ENCODE measurements around the gene TMEM11.

Gene TMEM11

GRCh38 chr17:21214015-21214776 lies at the start of gene TMEM11:
Gene TMEM11 (minus strand): TSS chr17:21214161. CDS start chr17:21214152, 9 bp downstream.
- DNase-seq, result peak; percentile 94

- no peak for DNase-seq
Measured at GRCh38 chr17:21263376-21263775, 49.4 kb upstream of the TMEM11 start.

GRCh38 chr17:21262259-21262993 lies 48.5 kb upstream of the TMEM11 start:
- no peak for DNase-seq

GRCh38 chr17:21258593-21258992 lies 44.6 kb upstream of the TMEM11 start:
- no peak for DNase-seq

GRCh38 chr17:21253646-21254441 lies 39.9 kb upstream of the TMEM11 start:
- no peak for DNase-seq

DNA sequence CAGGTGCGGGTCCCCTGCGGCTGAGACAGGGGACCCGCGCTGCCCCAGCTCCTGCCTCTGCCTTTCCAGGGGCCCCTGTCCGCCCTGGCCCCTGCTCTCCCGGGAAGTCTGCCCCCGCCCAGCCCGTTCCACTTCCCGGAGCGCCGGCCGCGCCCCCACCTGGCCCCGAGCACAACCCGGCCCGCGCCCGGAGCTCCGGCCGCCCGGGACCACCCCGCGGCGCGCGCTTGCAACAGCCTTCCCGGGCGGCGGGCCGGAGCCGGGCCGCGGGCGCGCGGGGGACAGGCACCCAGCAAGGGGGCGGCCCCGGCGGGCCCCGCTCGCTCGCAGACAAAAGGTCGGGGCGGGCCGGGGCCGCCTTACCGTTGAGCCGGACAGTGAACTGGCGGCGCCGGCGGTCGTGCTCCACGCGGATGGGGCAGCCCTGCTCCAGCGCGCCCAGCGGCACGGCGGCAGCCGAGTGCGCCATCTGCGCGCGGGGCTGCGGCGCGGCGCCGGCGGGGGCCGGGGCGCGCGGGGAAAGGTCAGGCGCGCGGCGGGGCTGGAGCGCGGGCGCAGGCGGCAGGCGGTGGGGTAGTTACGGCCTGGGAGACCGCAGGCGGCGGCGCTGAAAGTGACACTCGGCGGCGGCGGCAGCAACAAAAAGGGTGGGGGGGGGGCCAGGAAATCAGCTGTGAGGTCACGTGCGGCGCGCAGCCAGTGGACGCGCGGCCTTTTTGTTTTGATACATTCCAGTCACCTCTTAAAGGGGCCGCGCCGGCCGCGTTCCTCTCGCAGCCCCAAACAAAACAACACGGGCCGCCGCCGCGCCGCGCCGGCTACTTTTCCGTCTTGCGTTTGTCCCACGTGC lies 39.1 kb upstream of the TMEM11 start, which contains the start of gene NATD1:
NATD1 (minus strand) TSS at position 615 of the 850 bp plus-strand sequence; CDS start at position 469, 146 bp downstream.
- DNase-seq, result peak; percentile 87

DNA sequence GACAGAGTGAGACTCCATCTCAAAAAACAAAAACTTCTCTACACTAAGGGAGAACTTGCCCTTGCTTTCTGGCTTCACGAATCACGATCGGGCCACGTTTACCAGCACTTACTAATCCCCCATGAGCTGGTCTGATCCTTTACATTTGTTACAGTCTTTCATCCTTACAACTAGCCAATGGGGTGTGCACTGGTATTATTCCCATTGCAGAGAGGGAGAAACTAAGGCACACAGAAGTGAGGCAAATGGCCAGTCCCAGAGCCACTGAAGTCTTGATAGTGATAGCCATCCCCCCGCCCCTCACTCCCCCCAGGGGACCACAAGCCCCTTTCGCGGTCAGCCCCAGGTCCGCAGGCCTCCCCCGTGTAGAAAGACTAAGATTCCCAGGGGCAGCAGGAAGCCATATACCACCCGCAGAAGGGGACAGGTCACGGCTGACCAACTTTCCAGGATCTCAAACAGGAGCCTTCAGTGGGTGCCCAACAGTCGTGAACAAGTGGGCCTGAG lies 38.4 kb upstream of the TMEM11 start:
- DNase-seq, result no peak

- DNase-seq, result no peak
Measured at GRCh38 chr17:21251337-21252010, 37.5 kb upstream of the TMEM11 start.

DNA sequence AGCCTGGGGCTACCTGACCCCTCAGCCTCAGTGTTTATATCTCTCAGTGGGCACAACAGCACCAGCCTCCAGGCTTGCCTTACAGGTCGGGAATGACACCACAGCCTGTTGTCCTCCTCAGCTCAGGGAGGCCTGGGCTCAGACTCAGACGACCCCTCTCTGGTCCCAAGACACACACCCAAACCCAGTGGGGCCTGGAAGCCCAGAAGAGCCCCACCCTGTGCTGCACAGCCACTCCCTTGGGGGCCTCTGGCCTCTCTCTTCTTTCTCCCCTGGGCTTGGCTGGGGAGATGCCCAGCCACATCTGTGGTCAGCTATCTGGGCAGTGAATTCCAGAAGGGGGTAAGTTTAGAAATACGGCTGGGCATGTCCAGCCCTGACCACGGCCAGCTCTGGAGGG lies 36.9 kb upstream of the TMEM11 start:
- no peak for DNase-seq

DNA sequence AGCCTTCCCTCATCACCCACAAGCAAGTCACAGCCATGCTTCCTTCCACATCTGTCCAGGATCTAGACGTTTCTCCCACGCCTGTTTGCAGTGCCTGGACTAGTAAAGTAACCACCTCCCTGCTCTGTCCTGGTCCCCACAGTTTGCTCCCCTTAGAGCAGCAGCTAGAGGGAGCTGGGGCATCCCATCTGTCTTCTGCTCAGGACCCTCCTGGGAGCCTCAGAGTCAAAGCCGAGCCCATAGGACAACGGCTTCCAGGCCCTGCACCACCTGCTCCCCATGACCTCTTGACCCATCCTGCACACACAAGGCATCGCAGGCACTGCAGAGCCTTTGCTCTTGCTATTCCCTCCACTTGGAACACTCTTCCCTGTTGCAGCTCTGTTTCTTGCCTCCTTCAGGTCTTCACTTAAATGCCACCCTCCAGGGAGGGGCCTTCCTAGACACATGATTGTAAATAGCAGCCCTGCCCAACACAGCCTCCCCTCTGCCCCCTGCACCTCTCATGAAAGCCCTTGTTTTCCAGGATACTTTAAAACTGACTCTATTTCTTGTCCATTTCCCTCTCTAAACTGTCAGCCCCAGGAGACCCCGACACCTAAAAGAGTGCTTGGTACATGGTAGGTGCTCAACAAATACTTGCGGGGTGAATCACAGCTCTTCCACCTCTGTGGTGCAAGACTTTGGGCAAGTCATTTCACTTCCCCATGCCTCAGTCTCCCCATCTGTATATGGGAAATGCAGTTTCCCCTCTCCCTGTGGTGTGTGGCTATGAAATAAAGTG lies 36.2 kb upstream of the TMEM11 start:
- no peak for DNase-seq

- DNase-seq, result no peak
Measured at GRCh38 chr17:21249086-21249795, 35.3 kb upstream of the TMEM11 start.

- no peak for DNase-seq
Measured at GRCh38 chr17:21248500-21248899, 34.5 kb upstream of the TMEM11 start.

- DNase-seq, result no peak
Measured at GRCh38 chr17:21247552-21248258, 33.7 kb upstream of the TMEM11 start.

GRCh38 chr17:21246698-21247097 lies 32.7 kb upstream of the TMEM11 start:
- no peak for DNase-seq

- no peak for DNase-seq
Measured at GRCh38 chr17:21245639-21246084, 31.7 kb upstream of the TMEM11 start.

- no peak for DNase-seq
Measured at GRCh38 chr17:21243516-21244303, 29.7 kb upstream of the TMEM11 start.

DNA sequence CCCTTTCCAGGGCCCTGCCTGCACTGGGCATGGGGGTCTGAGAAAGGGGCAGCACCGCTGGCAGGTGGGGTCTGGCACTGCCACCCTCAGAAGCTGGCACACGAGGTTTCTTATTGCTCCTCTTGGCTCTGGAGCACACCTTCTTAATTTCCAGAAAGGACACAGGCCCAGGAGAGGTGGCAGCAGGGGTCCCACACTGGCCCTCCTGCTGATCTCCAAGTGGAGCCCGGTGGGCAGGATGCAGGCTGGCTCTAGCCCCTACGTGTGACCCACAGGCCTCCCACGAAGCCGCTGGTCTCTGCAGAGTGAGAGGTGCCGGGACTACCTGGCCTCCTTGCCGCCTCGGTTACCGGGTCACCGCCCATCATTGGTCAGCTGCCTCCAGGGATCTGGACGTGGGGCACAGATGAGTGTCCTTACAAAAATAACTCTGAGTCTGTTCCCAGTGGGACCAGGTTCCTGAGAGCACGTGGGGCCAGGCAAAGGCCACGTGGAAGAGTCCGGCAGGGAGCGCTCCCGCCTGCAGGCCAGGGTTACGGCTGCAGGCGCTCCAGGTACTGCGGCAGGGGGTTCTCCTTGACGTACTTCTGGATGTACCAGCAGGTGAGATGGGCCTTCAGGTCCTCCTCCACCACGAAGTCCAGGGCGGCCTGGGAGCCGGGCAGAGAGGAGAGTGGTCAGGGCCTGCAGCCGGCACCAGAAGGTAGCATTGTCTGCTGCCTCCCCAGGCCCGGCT lies 29.0 kb upstream of the TMEM11 start:
- no peak for DNase-seq

Measured in midbrain (tissue), 1 donor.